Hepatic stellate cell (primary cell): ENCODE measurements around the gene DUOX2.
"Not testable (repeated sequence)": the region's sequence is repeated elsewhere in the genome, so short reads cannot be mapped to it uniquely, and the experiment has no call there.

Experiments used
- DNase-seq: peaks from one replicate; pipeline ENCODE4 v3.0.0; 2011; ENCODE audit warnings: low spot score

Gene DUOX2

GRCh38 chr15:45100884-45101625 lies 12.9 kb downstream of the DUOX2 start:
- DNase-seq: no peak

GRCh38 chr15:45099549-45100165 lies 14.3 kb downstream of the DUOX2 start:
- no peak for DNase-seq

GRCh38 chr15:45097466-45097865 lies 16.5 kb downstream of the DUOX2 start:
- DNase-seq: no peak

- no peak for DNase-seq
Measured at GRCh38 chr15:45095661-45096060, 18.3 kb downstream of the DUOX2 start.

- no peak for DNase-seq
Measured at GRCh38 chr15:45094358-45094730, 19.6 kb downstream of the DUOX2 start.

- DNase-seq: no peak
Measured at GRCh38 chr15:45093622-45094357, 20.2 kb downstream of the DUOX2 start.

GRCh38 chr15:45093013-45093412 lies 21.0 kb downstream of the DUOX2 start:
- no peak for DNase-seq

GRCh38 chr15:45091576-45091975 lies 22.4 kb downstream of the DUOX2 start:
- DNase-seq: no peak

GRCh38 chr15:45091161-45091560 lies 22.8 kb downstream of the DUOX2 start:
- DNase-seq: no peak

- DNase-seq: no peak
Measured at GRCh38 chr15:45089712-45090373, 24.1 kb downstream of the DUOX2 start.

- DNase-seq: no peak
Measured at GRCh38 chr15:45088801-45089711, 24.9 kb downstream of the DUOX2 start.

GRCh38 chr15:45087513-45087912 lies 26.5 kb downstream of the DUOX2 start:
- DNase-seq: no peak

GRCh38 chr15:45084163-45084562 lies 29.8 kb downstream of the DUOX2 start:
- DNase-seq: no peak

GRCh38 chr15:45083223-45083622 lies 30.7 kb downstream of the DUOX2 start:
- DNase-seq: no peak

GRCh38 chr15:45082412-45082811 lies 31.6 kb downstream of the DUOX2 start:
- DNase-seq: not testable (repeated sequence)

- not testable (repeated sequence) for DNase-seq
Measured at GRCh38 chr15:45080593-45080992, 33.4 kb downstream of the DUOX2 start.

- not testable (repeated sequence) for DNase-seq
Measured at GRCh38 chr15:45079628-45080246, 34.2 kb downstream of the DUOX2 start.

- not testable (repeated sequence) for DNase-seq
Measured at GRCh38 chr15:45079201-45079600, 34.8 kb downstream of the DUOX2 start.

GRCh38 chr15:45077391-45077790 lies 36.6 kb downstream of the DUOX2 start:
- not testable (repeated sequence) for DNase-seq

- DNase-seq: not testable (repeated sequence)
Measured at GRCh38 chr15:45075440-45076320, 38.3 kb downstream of the DUOX2 start.
